Keratinocyte (primary cell): Measurements from ENCODE around the gene NSUN2. TPM values are rescaled to one million over a fixed set of nuclear protein-coding genes. Genes with fewer than 3 reads are reported as not detected.

Experiments used
- DNase-seq: peaks from one replicate; pipeline ENCODE4 v3.0.0-alpha.2; 2011; ENCODE audit warnings: low read depth, missing footprints, low spot score
- FAIRE-seq: peaks from 2 replicates; lab custom pipeline; 2011; peaks lifted over from hg19 to GRCh38; lab: Jason Lieb, UNC
- H2AFZ ChIP-seq: 2 replicates; pipeline ENCODE4 v1.6.0; 2012; ENCODE audit warnings: low read length, control low read depth, inconsistent platforms; ENCODE audit not compliant: control insufficient read depth
- H3K27ac ChIP-seq: 2 replicates; pipeline ENCODE4 v1.5.1; 2011; ENCODE audit warnings: low read length; ENCODE audit not compliant: control insufficient read depth, insufficient read depth
- H3K27me3 ChIP-seq: 3 replicates; pipeline ENCODE4 v1.6.0; 2011; ENCODE audit warnings: low read length; ENCODE audit not compliant: control insufficient read depth, insufficient read depth; ENCODE audit errors: extremely low read depth
- H3K36me3 ChIP-seq, 2 experiments: 2 replicates in 1 of 2; 3 replicates in 1 of 2; pipeline ENCODE4 v1.5.1; 2011; ENCODE audit warnings: low read length in 2 of 2, mild to moderate bottlenecking in 1 of 2; ENCODE audit not compliant: control insufficient read depth in 2 of 2, insufficient read depth in 2 of 2; ENCODE audit errors: extremely low read depth in 1 of 2
- H3K4me1 ChIP-seq: 3 replicates; pipeline ENCODE4 v1.5.1; 2011; ENCODE audit warnings: low read length; ENCODE audit not compliant: control insufficient read depth, insufficient read depth; ENCODE audit errors: extremely low read depth
- H3K4me2 ChIP-seq: 3 replicates; pipeline ENCODE4 v1.6.0; 2011; ENCODE audit warnings: low read depth, low read length; ENCODE audit not compliant: control insufficient read depth, insufficient read depth; ENCODE audit errors: extremely low read depth
- H3K4me3 ChIP-seq, 3 experiments: fragments of 200-600 bp in 1 of 3; sonication (generic) in 1 of 3; 2 replicates in 2 of 3; 3 replicates in 1 of 3; pipeline ENCODE4 v1.5.1; 2011 to 2016; ENCODE audit warnings: low read length in 3 of 3, mild to moderate bottlenecking in 3 of 3, control low read depth in 2 of 3, inconsistent platforms in 1 of 3, low read depth in 1 of 3, mixed read lengths in 1 of 3, mixed run types in 1 of 3, moderate library complexity in 1 of 3; ENCODE audit not compliant: control insufficient read depth in 2 of 3, insufficient read depth in 2 of 3; ENCODE audit errors: extremely low read depth in 1 of 3
- H3K79me2 ChIP-seq: 2 replicates; pipeline ENCODE4 v1.6.0; 2012; ENCODE audit warnings: low read length; ENCODE audit not compliant: control insufficient read depth, insufficient read depth
- H3K9ac ChIP-seq: 3 replicates; pipeline ENCODE4 v1.6.0; 2011; ENCODE audit warnings: low read length; ENCODE audit not compliant: control insufficient read depth, insufficient read depth; ENCODE audit errors: extremely low read depth
- H3K9me1 ChIP-seq: 3 replicates; pipeline ENCODE4 v1.6.0; 2011; ENCODE audit warnings: low read length; ENCODE audit not compliant: control insufficient read depth, insufficient read depth; ENCODE audit errors: extremely low read depth
- H3K9me3 ChIP-seq: 2 replicates; pipeline ENCODE4 v1.5.1; 2012; ENCODE audit warnings: low read depth, low read length; ENCODE audit not compliant: control insufficient read depth
- H4K20me1 ChIP-seq: 3 replicates; pipeline ENCODE4 v1.6.0; 2011; ENCODE audit warnings: low read length; ENCODE audit not compliant: control insufficient read depth, insufficient read depth; ENCODE audit errors: extremely low read depth
- EZH2 ChIP-seq: IDR thresholded peaks from one replicate; pipeline ENCODE4 v1.6.1; 2012; ENCODE audit warnings: inconsistent platforms, mild to moderate bottlenecking, low read length, moderate library complexity
- dilution Hi-C: fragments of 300-500 bp; cut with MboI; formaldehyde crosslinking; loops from one replicate; pipeline ENCODE4 v1.7.0; 2020; ENCODE audit warnings: low sequenced_read_pairs; ENCODE audit not compliant: extremely low pct_ligation_motif_present
- polyA plus RNA-seq, 5 experiments: library from polyadenylated mRNA; depleted of rRNA in 3 of 5; stranded (reverse) in 3 of 5; stranded (forward) in 1 of 5; unstranded in 1 of 5; fragments of >200 nt; gene quantifications; 1 replicate in 1 of 5; 2 replicates in 3 of 5; 3 replicates in 1 of 5; pipeline versions ENCODE4 v1.2.1 to v1.2.3, GENCODE V29; 2011 to 2012; ENCODE audit warnings: missing spikeins in 2 of 5, low read depth in 1 of 5, low replicate concordance in 1 of 5
- TF ChIP-seq, protein P1 (sequence below), 3 experiments: IDR thresholded peaks in 1 of 3; conservative IDR thresholded peaks in 1 of 3; optimal IDR thresholded peaks in 1 of 3; 2 replicates in 2 of 3; 3 replicates in 1 of 3; pipeline versions ENCODE3 to v1.5.1; 2011; ENCODE audit warnings: low read length in 3 of 3, mild to moderate bottlenecking in 3 of 3, moderate library complexity in 2 of 3, control low read depth in 1 of 3, inconsistent platforms in 1 of 3; ENCODE audit not compliant: insufficient read depth in 2 of 3; ENCODE audit errors: extremely low read depth in 1 of 3

Gene NSUN2
- polyA plus RNA-seq, 1 donor (not counting 4 experiments of a cell fraction or from before 2014, with no cell fraction given): 91.2 TPM

DNA sequence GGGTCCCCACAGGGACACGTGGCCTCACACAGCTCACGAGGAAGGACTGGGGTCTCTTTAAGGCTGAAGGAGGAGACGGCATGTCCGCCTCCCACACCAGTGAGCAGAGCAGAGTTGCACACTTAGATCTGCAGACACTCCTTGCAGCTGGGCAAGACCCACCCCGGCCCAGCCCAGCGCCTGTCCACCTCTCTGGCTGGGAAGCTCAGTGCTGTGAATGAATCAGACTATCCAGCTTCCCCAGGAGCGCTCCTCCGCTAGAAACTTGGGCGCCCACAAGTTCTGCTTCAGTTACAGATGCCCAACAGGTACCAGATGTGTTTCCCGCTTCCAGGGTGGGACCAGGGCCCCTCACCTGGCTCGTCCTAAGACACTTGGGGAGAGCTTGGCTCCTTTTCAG lies 78.9 kb downstream of the NSUN2 start:
- no peaks in the 10 kb centered on the region for H3K27me3 ChIP-seq
- dilution Hi-C loops: no loop called here

DNA sequence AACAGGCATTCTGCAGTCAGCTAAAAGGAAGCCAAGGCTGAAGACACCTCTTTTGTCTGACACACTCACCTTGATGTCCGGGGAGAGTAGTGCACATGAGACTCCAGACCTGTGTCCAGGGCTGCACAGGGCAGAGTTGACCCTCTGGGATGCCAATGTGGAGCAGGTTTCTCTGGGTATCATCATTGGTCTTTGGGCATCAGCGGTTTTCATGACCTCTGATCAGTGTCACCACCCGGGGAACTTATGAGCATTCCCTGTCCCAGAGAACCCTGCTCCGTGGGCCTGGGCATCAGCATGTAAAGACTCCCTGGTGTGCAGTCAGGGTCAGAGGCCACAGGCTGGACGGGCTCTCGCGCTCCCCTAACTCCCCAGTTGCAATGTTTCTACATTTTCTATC lies 80.2 kb downstream of the NSUN2 start:
- no peak overlapping the region for H3K4me3 ChIP-seq

More for the DNA sequence above, 78.9 kb downstream of the NSUN2 start:
- Histone ChIP-seq H4K20me1 (no peaks in the 10 kb centered on the region), H2AFZ (no peak overlapping the region), H3K36me3 (no peaks in the 10 kb centered on the region), H3K4me2 (no peak overlapping the region), H3K4me1 (no peaks in the 10 kb centered on the region), H3K27ac (no peak overlapping the region), H3K9me1 (no peaks in the 10 kb centered on the region), H3K79me2 (no peaks in the 10 kb centered on the region), H3K4me3 (no peak overlapping the region), H3K9ac (no peak overlapping the region), H3K9me3 (no peaks in the 10 kb centered on the region)
- DNase-seq (no peak), FAIRE-seq (no peak)
- TF ChIP-seq EZH2: no peak
- TF ChIP-seq, protein P1, sequence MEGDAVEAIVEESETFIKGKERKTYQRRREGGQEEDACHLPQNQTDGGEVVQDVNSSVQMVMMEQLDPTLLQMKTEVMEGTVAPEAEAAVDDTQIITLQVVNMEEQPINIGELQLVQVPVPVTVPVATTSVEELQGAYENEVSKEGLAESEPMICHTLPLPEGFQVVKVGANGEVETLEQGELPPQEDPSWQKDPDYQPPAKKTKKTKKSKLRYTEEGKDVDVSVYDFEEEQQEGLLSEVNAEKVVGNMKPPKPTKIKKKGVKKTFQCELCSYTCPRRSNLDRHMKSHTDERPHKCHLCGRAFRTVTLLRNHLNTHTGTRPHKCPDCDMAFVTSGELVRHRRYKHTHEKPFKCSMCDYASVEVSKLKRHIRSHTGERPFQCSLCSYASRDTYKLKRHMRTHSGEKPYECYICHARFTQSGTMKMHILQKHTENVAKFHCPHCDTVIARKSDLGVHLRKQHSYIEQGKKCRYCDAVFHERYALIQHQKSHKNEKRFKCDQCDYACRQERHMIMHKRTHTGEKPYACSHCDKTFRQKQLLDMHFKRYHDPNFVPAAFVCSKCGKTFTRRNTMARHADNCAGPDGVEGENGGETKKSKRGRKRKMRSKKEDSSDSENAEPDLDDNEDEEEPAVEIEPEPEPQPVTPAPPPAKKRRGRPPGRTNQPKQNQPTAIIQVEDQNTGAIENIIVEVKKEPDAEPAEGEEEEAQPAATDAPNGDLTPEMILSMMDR (optimal IDR thresholded peaks at IDR 0.05 in 1 of 3, IDR thresholded peaks at IDR 0.05 in 1 of 3, conservative IDR thresholded peaks at IDR 0.05 in 1 of 3; ENCODE audit: extremely low read depth in 1 of 3, insufficient read depth in 2 of 3, low read length in 3 of 3): no peak

More for the DNA sequence above, 80.2 kb downstream of the NSUN2 start:
- no peak overlapping the region for H3K27ac ChIP-seq
- no peak overlapping the region for H3K9ac ChIP-seq
- H3K79me2 ChIP-seq: no peaks in the 10 kb centered on the region
- H3K36me3 ChIP-seq: no peaks in the 10 kb centered on the region
- no peaks in the 10 kb centered on the region for H4K20me1 ChIP-seq
- no peaks in the 10 kb centered on the region for H3K27me3 ChIP-seq
- no peak overlapping the region for H3K4me2 ChIP-seq
- FAIRE-seq (no peak), DNase-seq (no peak)
- no peak for TF ChIP-seq EZH2
- TF ChIP-seq, protein P1 (optimal IDR thresholded peaks at IDR 0.05 in 1 of 3, IDR thresholded peaks at IDR 0.05 in 1 of 3, conservative IDR thresholded peaks at IDR 0.05 in 1 of 3; ENCODE audit: extremely low read depth in 1 of 3, insufficient read depth in 2 of 3, low read length in 3 of 3): no peak
- dilution Hi-C loops: no loop called here
- no peaks in the 10 kb centered on the region for H3K9me1 ChIP-seq
- H3K9me3 ChIP-seq: no peaks in the 10 kb centered on the region
- no peak overlapping the region for H2AFZ ChIP-seq
- H3K4me1 ChIP-seq: no peaks in the 10 kb centered on the region
